ENCODE data around the gene LHX4.

DNA sequence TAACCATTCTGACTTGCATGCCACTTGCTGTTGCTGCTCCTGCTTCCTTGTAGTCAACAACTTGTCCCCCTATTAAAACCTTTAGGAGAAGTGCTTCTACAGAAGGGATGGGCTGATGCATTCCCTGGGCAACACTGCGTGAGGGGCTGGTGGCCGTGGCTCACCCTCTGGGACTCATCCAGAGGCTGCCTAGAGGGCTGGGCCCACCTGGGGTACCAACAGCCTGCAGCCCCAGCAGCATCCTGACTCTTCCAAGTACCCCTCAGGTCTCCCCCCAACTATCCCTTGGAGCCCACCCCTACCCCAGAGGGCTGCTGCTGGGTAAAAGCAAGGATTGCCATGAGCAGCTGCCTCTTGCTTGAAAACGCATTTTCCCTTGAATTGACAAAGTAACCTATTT lies 34.7 kb upstream of the LHX4 start:
- TF ChIP-seq POLR2AphosphoS5 (IDR thresholded peaks at IDR 0.05) = no peak
- TF ChIP-seq CTCF (IDR thresholded peaks at IDR 0.05 in 8 of 11, conservative IDR thresholded peaks at IDR 0.05 in 3 of 11) = no peak
